SK-N-DZ (cell line): ENCODE data around the gene PARP6.
"Not testable (repeated sequence)": the region's sequence is repeated elsewhere in the genome, so short reads cannot be mapped to it uniquely, and the experiment has no call there.

Source experiments
- DNase-seq: peaks from one replicate; pipeline ENCODE4 v3.0.0-alpha.2; 2015; ENCODE audit warnings: low spot score

PARP6 gene

GRCh38 chr15:72281713-72282112 lies 9.4 kb upstream of the PARP6 start:
- no peak for DNase-seq

DNA sequence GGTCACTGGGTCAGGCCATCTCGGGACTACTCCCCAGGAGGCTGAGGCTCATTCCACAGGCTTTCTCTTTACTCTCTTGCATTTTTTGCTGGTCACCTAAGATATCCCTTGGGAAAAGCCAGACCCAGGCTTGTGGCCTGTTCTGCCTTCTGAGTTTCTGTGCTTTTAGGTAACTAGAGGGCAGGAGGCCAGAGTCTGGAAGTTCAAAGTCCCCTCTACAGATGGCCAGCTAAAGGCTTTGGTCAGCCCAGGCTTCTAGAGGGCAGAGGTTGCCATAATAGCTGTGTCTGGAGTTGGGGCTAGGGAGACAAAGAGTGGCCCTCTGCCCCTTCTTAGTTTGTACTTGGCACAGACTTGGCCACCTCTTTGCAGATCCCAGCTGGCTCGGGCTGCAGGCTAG lies 8.4 kb upstream of the PARP6 start:
- DNase-seq, result no peak

DNA sequence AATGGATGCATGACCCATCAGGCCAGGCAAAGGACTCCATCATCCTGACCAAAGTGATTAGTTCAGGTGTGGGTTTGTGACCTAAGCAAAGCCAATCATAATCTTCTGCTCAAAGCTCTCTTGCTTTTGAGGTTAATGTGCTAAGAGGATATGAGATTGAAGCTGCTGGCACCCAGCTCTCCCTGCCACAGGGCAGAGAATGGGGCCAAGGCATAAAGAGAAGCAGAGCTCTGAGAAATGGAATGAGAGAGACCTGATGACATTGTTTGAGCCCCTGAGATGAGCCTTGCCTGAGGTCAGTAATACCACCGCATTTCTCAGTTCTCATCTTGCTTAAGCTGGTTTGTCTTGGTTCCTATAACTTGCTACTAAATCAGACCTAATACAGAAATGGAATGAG lies 6.4 kb upstream of the PARP6 start:
- no peak for DNase-seq

DNA sequence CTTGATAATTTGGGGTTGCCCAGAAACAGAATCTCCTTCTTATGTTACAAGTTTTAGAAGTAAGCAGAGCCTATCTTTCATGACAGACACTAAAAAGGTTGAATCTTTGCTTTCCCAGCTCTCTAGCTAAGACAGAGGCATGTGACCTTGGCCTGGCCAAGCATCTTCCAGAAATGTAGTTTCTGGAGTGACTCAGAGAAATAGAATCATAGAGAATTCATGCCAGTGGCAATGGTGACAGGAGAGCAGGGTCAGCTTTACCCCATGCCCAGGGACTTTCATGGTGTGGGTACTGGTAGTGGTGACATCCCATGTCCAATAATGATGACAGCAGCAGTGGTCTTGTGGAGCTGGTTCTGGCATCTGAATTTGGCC lies 4.0 kb upstream of the PARP6 start:
- no peak for DNase-seq

DNA sequence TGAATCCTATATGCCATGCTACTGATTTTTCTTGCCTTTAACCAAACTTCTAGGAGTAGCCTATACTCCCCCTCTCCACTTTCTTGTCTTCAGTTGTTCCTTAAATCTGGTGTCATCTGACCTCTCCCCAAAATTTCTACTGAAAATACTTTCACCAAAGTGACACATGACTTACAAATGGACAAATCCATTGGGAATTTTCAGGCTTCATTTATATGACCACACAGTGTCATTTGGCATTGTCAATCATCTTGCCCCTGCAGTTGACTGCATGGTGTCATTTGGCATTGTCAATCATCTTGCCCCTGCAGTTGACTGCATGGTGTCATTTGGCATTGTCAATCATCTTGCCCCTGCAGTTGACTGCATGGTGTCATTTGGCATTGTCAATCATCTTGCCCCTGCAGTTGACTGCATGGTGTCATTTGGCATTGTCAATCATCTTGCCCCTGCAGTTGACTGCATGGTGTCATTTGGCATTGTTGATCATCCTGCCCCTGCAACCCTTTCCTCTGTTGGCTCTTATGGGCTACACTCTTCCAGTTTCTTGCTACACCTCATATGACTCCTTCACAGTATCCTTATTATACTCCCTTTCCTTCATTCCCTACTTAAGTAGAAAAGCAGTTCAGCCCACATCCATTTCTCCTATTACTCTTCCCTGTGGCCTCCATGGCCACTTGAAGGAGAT lies 3.4 kb upstream of the PARP6 start:
- DNase-seq, result not testable (repeated sequence)

GRCh38 chr15:72272997-72273352 lies 621 bp upstream of the PARP6 start:
- DNase-seq, result no peak

DNA sequence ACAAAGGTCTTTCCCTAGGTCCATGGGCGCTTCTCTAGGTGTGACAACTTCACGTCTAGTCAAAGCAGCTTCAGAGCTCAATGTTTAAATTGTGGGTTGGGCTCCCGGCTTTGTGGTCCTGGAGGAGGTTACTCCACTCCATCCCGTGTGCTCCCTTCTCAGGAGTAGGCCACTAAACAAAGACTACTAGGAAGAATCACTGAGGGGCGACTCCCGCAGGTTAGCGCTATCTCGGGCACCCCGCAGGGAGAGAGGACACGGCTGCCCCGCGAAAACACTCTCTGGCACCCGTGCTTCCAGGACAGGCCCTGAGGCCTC lies 500 bp downstream of the PARP6 start:
- DNase-seq, result no peak

GRCh38 chr15:72271221-72271620 lies 1.1 kb downstream of the PARP6 start:
- DNase-seq, result no peak

- no peak for DNase-seq
Measured at GRCh38 chr15:72269739-72270138, 2.6 kb downstream of the PARP6 start.

- no peak for DNase-seq
Measured at GRCh38 chr15:72265031-72265430, 7.3 kb downstream of the PARP6 start.

DNA sequence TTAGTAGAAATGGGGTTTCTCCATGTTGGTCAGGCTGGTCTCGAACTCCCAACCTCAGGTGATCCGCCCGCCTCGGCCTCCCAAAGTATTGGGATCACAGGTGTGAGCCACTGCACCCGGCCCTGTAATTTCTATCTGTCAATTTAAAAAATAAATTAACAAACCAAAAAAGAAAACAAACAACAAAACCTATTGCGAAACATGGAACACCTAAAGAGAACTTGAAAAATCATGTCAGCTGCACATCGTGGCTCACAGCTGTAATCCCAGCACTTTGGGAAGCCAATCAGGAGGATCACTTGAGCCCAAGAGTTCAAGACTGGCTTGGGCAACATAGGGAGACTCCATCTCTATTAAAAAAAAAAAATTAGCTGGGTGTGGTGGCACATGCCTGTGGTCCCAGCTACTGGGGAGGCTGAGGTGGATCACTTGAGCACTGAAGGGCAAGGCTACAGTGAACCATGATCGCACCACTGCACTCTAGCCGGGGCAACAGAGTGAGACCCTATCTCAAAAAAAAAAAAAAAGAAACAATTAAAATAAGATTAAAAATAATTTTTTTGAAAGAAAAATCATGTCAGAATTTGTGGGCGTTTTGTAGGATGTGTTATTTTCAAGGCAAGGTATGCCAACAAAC lies 19.6 kb downstream of the PARP6 start:
- DNase-seq, result no peak

DNA sequence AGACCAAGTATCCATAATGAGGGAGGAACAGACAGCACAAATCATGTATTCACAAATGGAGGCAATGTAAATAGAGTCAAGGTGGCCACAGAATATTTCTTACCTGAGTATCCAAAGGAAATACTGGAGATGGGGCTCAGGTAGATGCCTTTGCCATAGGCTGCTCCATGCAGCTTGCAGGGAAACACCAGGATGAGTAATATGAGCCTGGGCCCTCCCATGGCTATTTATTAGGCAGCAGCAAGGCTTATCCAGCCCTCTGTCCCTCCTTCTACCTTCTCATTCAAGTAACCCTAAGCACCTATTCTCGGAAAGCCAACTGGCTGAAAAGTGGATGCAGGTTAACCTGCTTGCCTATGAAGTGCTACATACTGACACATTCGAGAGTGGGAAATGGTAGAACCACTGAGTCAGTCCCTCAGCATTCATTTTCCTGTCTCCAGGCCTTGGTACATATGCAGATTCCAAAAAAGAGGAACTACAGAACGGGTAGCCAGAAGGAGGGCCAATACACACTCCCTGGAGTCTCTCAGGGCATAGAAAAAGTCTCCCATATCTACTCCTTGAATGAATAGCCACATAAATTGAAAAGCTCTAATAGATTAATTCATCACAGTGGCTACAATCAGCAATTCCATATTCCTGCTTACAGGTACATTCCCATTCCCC lies 23.1 kb downstream of the PARP6 start:
- no peak for DNase-seq

DNA sequence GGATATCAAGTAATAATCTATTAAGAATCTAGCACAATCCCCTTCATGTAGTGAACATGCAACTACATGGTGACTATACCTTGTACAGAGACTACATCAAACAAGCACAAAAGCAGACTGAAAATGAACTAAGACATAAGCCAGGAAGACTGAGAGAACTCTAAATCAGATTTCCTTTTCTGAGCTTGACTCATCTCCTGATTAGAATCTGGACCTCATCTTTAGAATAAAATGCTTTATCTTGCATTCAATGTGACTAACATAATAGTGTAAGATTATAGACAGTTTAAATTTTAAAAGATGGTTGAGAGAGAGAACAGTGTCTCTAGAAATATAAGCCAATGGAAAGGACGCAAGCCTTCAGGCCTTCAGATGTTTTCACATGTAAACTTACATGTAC lies 23.8 kb downstream of the PARP6 start:
- no peak for DNase-seq

GRCh38 chr15:72242775-72243370 lies 29.5 kb downstream of the PARP6 start:
- DNase-seq, result no peak

DNA sequence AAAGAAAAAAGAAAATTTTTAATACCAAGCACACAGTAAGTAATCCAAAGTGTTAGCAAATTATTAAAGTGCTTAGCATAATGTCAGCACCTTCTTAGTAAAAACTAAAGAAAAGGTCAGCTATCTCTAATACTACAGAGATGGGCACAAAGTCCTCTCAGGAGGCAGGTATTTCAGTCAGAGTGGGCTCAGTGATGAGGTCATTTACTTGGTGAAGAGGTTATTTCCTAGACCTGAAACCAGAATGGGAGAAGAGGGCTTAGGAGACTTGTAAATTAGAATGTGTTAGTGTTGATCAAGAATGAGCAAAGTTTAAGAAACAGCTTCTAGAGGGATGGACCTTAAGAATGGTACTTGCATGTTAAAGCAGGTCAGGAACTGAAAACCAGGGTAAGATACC lies 32.7 kb downstream of the PARP6 start:
- no peak for DNase-seq

DNA sequence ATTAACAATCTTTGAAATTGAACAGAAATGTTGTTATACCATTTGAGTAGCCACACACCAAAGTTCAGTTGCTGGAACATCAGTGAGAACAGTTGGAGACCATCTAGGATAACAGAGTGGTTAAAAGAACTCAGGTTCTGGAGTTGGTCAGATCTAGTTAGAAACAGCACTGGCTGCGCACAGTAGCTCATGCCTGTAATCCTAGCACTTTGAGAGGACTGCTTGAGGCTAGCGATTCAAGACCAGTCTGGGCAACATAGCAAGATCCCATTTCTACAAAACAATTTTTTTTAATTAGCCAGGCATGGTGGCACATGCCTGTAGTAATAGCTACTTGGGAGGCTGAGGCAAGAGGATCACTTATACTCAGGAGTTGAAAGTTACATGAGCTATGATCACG lies 33.8 kb downstream of the PARP6 start:
- DNase-seq, result no peak

GRCh38 chr15:72237853-72238224 lies 34.5 kb downstream of the PARP6 start:
- no peak for DNase-seq

- DNase-seq, result no peak
Measured at GRCh38 chr15:72237029-72237852, 35.1 kb downstream of the PARP6 start.

DNA sequence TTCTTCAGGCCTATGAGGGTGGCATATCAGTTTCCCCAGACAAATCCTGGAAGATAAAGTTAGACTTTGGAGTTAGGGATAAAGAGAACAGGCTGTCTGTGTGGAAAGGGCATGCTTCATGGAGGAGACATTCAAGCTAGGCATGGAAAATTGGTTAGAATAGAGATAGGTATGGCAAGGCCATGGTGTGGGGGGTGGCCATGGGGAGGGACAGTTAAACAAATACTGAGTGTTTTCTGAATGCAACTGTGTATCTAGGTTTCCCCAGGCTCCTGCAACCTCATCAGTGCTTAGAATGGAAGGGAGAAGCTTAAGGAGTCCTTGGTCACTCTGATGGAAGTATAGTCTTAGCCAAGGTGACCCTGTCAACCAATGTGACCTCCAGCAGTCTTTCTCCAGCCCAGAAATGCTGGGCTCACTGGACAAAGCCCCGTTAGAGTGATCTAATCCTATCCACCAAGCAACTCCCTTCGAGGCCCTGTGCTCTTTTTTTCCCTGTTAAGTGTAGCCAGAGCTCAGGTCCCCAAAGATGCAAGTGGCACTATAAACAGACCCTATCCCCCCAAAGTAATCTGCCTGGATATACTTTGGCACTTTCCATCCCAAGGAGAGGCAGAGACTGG lies 35.9 kb downstream of the PARP6 start:
- DNase-seq, result no peak

DNA sequence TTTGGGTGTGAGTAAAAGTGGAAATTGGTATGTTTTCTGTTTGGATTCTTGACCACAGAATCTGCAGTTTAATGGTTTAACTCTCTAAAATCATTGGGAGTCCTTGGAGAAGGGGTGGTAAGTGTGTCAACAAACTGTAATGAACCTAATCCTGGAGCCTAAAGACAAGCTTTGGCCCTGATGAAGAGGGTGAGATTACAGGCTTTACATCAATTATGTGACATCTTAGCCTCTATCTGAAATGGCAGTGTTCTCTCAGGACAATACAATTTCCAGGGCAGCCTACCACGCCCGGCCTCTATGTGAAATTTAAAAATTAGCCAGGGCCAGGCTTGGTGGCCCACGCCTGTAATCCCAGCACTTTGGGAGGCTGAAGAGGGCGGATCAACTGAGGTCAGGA lies 37.1 kb downstream of the PARP6 start:
- no peak for DNase-seq

DNA sequence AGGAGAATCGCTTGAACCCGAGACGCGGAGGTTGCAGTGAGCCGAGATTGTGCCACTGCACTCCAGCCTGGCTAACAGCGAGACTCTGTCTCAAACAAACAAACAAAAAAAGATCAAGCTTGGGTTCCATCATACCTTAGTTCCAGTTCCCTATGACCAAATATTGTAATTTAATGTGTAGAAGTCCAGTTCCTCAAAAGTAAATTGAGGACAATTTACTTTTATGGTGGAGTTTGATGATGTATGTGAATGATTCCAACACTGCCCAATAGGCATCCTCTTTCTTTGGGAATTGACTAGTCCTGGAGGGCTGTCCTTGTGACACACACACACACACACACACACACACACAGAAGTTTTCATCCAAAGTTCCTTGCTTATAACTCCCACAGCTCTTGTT lies 38.6 kb downstream of the PARP6 start:
- no peak for DNase-seq
